Adrenal gland (tissue), 12 donors: ENCODE data around the gene ZSWIM8. TPM values are rescaled to one million over a fixed set of nuclear protein-coding genes. Genes with fewer than 3 reads are reported as not detected.
A peak's percentile ranks its signal among the peaks of the same experiment; 100 is the strongest.

Experiments
- DNase-seq, 7 donors: peaks; one replicate each; pipeline ENCODE4 v3.0.0-alpha.2; 2019 to 2020
- H3K27ac ChIP-seq, 5 donors: fragments of 200-600 bp; sonication (generic) in 4 of 5; 1 replicate in 3 of 5; 2 replicates in 2 of 5; pipeline versions ENCODE4 v1.5.1 to v1.8.0; 2016 to 2020; ENCODE audit warnings: mild to moderate bottlenecking in 1 of 5
- H3K27me3 ChIP-seq: fragments of 200-600 bp; 2 replicates; pipeline ENCODE4 v1.8.0; 2021
- H3K36me3 ChIP-seq, 2 donors: fragments of 200-600 bp; replicated peaks in 1 of 2; 1 replicate in 1 of 2; 2 replicates in 1 of 2; pipeline versions ENCODE4 v1.5.1 to v1.8.0; 2018 to 2022
- H3K4me1 ChIP-seq, 2 donors: fragments of 200-600 bp; replicated peaks in 1 of 2; 1 replicate in 1 of 2; 2 replicates in 1 of 2; pipeline versions ENCODE4 v1.5.1 to v1.8.0; 2018 to 2021
- H3K4me3 ChIP-seq, 4 donors: fragments of 200-600 bp; sonication (generic) in 3 of 4; one replicate each; pipeline ENCODE4 v1.5.1; 2016 to 2018
- H3K9me3 ChIP-seq, 3 donors: fragments of 200-600 bp; sonication (generic) in 1 of 3; replicated peaks in 1 of 3; 1 replicate in 2 of 3; 2 replicates in 1 of 3; pipeline versions ENCODE4 v1.5.1 to v1.8.0; 2016 to 2021
- POLR2A ChIP-seq, 2 donors: fragments of 450-650 bp; IDR thresholded peaks; one replicate each; pipeline ENCODE4 v1.6.1; 2017; ENCODE audit warnings: antibody characterized with exemption in 2 of 2, mild to moderate bottlenecking in 2 of 2, moderate library complexity in 1 of 2
- WGBS, 4 donors: extraction: QIAGEN DNeasy Blood & Tissue Kit in 2 of 4; methylation state at CpG; one replicate each; pipeline versions ENCODE4 v1.1.5 to v1.1.7; 2013 to 2017; 5-methylcytosine and 5-hydroxymethylcytosine counted together
- intact Hi-C, 2 donors: fragments of 100-400 bp; cut with DNase I; formaldehyde crosslinking; loops; one replicate each; pipeline versions ENCODE4 v1.14.1 to v1.15.0; 2022 to 2023
- polyA plus RNA-seq, 3 donors: library from polyadenylated mRNA; stranded (reverse); fragments of 200-250 nt in 2 of 3; fragments of 350-450 nt in 1 of 3; fragmentation: Illumina TruSeq in 1 of 3; extraction: RNeasy Lipid Tissue Mini Kit (QIAGEN cat#74804) in 1 of 3; gene quantifications; one replicate each; pipeline ENCODE4 v1.2.3, GENCODE V29; 2013 to 2014
- total RNA-seq, 9 donors: library from RNA; depleted of rRNA in 4 of 9; stranded (reverse); fragments of >200 nt in 4 of 9; fragments of 120-200 nt in 1 of 9; fragmentation: NEBNext Ultra II Directional in 1 of 9; extraction: Animal tissue kit (Norgen Biotek cat#: 25700) in 1 of 9; gene quantifications; one replicate each; pipeline versions ENCODE4 v1.1.0 to v1.2.4, GENCODE V29; 2013 to 2023
- TF ChIP-seq, protein P1 (sequence below), 6 experiments: fragments of 450-650 bp in 4 of 6; fragments of 200-600 bp in 2 of 6; sonication (generic) in 1 of 6; IDR thresholded peaks; 1 replicate in 5 of 6; 2 replicates in 1 of 6; pipeline versions ENCODE4 v1.5.1 to v1.8.0; 2016 to 2021; ENCODE audit warnings: antibody characterized with exemption in 6 of 6, mild to moderate bottlenecking in 2 of 6, moderate library complexity in 1 of 6
- donor health status: healthy with polysubstance abuse.
- donor health status: Bipolar disorder and iron deficiency.
- donor health status: DM: yes; HTN: yes; CAD: no.
- donor health status: DM: no; HTN: no; CAD: no.
- donor health status: DM: no; HTN: no; CAD: no.
- donor health status: DM: yes; HTN: yes; CAD: no.

Gene ZSWIM8
- total and polyA plus RNA-seq, 12 donors = 55.7 to 714 (median 114) TPM

DNA sequence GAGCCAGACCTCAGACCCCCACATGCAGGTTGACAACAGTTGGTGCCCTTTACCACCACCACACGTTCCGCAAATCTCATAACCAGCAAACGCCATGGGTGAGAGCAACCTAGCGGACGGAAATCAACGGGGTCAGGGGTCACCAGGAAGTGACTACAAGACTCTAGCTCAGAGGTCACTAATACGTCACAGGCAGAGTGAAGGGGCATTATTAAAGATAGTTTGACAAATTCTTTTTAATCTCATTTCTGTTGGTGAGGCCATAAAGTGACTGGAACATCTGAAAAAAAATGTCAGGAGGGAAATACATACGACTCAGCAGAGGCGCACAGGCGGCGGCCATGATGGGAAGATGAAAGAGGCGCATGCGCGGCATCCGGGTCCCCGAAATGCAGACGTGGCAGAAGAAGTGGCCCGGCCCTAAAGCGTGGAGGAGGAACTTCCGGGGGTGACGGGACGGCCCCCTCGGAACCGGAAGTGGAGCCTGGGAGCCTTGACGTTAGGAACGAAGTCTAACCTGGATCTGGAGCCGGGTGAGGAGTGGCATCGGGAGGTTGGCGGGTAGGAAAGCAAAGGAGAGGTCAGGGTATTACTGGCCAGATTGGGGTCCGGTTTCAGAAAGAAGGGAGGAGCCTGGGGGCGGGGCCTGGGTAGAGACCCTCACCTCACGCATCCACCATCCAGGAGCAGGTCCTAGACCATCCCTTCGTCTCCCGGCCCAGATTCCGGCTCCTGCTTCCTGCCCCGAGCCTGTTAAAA is 41.3 kb upstream of the ZSWIM8 start, which contains the start of gene SEC24C:
SEC24C (plus strand) TSS at position 468 of the 759 bp plus-strand sequence. CDS start 2,461 bp downstream, outside the sequence.
- WGBS, 4 donors = 0 to 1% (median 0%) methylated on average over 25 to 36 of the region's 36 CpGs
- Histone ChIP-seq H3K4me1 (peaks cover 22 to 40% of the 10 kb centered on the region in 2 donors), H3K27me3 (no peaks in the 10 kb centered on the region), H3K36me3 (peaks cover 0 to 28% of the 10 kb centered on the region in 2 donors), H3K27ac (peak within 1 kb of the TSS; percentile 77 to 98 (median 90)), H3K9me3 (no peaks in the 10 kb centered on the region), H3K4me3 (peak within 1 kb of the TSS; percentile 50 to 87 (median 73))
- peak; percentile 96 to 99 (median 98) for DNase-seq
- intact Hi-C loops = no loop called here
- TF ChIP-seq, protein P1, sequence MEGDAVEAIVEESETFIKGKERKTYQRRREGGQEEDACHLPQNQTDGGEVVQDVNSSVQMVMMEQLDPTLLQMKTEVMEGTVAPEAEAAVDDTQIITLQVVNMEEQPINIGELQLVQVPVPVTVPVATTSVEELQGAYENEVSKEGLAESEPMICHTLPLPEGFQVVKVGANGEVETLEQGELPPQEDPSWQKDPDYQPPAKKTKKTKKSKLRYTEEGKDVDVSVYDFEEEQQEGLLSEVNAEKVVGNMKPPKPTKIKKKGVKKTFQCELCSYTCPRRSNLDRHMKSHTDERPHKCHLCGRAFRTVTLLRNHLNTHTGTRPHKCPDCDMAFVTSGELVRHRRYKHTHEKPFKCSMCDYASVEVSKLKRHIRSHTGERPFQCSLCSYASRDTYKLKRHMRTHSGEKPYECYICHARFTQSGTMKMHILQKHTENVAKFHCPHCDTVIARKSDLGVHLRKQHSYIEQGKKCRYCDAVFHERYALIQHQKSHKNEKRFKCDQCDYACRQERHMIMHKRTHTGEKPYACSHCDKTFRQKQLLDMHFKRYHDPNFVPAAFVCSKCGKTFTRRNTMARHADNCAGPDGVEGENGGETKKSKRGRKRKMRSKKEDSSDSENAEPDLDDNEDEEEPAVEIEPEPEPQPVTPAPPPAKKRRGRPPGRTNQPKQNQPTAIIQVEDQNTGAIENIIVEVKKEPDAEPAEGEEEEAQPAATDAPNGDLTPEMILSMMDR (IDR thresholded peaks at IDR 0.05) = peak in 1 of 6 experiments; percentile 16
- peak; percentile 37 to 63 for TF ChIP-seq POLR2A (IDR thresholded peaks at IDR 0.05)

DNA sequence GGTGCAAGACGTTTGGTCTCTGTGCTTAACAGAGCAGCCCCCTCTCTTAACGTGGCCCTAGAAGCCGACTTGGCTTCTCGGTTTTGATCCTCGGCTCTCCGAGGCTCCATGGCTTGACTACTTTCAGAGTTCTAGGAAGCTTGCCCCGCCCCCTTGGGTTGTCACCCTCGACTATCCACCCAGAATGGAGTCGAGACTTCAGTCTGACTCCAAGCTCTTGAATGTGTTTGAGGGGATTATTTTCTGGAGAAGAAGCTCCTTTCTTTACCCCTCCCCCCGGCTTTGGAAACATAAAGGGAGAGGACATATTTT is 40.8 kb upstream of the ZSWIM8 start:
- Histone ChIP-seq H3K27ac (peak overlapping the region; percentile 77 to 98 (median 90)), H3K4me3 (peak overlapping the region; percentile 50 to 87 (median 64)), H3K9me3 (no peaks in the 10 kb centered on the region), H3K36me3 (peaks cover 0 to 34% of the 10 kb centered on the region in 2 donors), H3K4me1 (peaks cover 25 to 43% of the 10 kb centered on the region in 2 donors), H3K27me3 (no peaks in the 10 kb centered on the region)
- peak; percentile 56 to 86 (median 73) for DNase-seq
- TF ChIP-seq, protein P1 (IDR thresholded peaks at IDR 0.05) = no peak
- no peak for TF ChIP-seq POLR2A (IDR thresholded peaks at IDR 0.05)
- intact Hi-C loops = no loop called here
- 0 to 1% (median 0%) methylated on average over 5 to 10 of the region's 10 CpGs for WGBS, 4 donors

DNA sequence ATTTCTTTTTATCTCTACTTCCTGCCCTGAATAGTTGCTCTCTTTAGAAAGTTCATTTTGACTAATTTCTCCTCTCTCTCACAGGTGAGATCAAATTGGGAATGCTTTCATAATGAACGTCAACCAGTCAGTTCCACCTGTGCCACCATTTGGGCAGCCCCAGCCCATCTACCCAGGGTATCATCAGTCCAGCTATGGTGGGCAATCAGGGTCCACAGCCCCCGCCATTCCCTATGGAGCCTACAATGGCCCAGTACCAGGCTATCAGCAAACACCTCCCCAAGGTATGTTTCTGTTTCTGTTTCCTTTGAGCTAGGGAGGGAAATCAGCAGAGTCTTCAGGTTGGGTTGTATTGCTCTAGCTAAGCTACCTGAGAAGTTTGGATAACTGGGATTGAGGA is 38.7 kb upstream of the ZSWIM8 start:
- H3K4me1 ChIP-seq = peaks cover 33 to 45% of the 10 kb centered on the region in 2 donors
- H3K27me3 ChIP-seq = no peaks in the 10 kb centered on the region
- DNase-seq = peak in 1 of 7 donors; percentile 21
- WGBS, 4 donors = 67 to 88% (median 85%) methylated on average over 2 of the region's 2 CpGs
- peaks cover 0 to 53% of the 10 kb centered on the region in 2 donors for H3K36me3 ChIP-seq
- H3K4me3 ChIP-seq = no peak overlapping the region
- TF ChIP-seq, protein P1 (IDR thresholded peaks at IDR 0.05) = no peak
- no peak for TF ChIP-seq POLR2A (IDR thresholded peaks at IDR 0.05)
- intact Hi-C loops = no loop called here
- no peaks in the 10 kb centered on the region for H3K9me3 ChIP-seq
- no peak overlapping the region for H3K27ac ChIP-seq

DNA sequence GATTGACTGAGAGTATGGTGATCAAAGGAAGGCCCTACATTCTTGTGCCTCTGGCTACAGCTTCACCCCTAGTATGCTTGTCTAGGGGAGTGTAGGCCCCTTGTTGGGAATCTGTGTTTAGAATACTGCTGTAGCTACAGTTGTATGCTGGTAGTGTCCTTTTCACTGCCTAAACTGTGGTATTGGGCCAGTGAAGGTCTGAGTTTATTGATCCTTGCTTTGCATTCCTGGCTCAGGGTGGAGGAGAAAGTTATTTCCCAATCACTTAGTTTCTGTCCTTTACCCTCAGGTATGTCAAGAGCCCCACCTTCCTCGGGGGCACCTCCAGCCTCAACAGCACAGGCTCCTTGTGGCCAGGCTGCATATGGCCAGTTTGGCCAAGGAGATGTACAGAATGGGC is 34.6 kb upstream of the ZSWIM8 start:
- Histone ChIP-seq H3K4me1 (peaks cover 15 to 22% of the 10 kb centered on the region in 2 donors), H3K27ac (no peak overlapping the region), H3K27me3 (no peaks in the 10 kb centered on the region), H3K4me3 (no peak overlapping the region), H3K9me3 (no peaks in the 10 kb centered on the region), H3K36me3 (peaks cover 0 to 87% of the 10 kb centered on the region in 2 donors)
- intact Hi-C loops = no loop called here
- TF ChIP-seq, protein P1 (IDR thresholded peaks at IDR 0.05) = no peak
- peak in 1 of 7 donors; percentile 30 for DNase-seq
- WGBS, 4 donors = 86 to 100% (median 96%) methylated on average over 1 of the region's 1 CpG
